ENCODE data around the gene TINCR. TPM values are rescaled to one million over a fixed set of nuclear protein-coding genes. Genes with fewer than 3 reads are reported as not detected.

The TINCR gene
- total and polyA plus RNA-seq, 4 donors: 0.05 to 0.08 TPM; not detected in 2

- H3K36me3 ChIP-seq (ENCODE audit: control insufficient read depth in 4 of 4, insufficient read depth in 3 of 4, low read depth in 1 of 4, low read length in 3 of 4): peaks cover 38 to 84% (median 74%) of the 10 kb centered on the region in 4 donors
- no peak for DNase-seq (ENCODE audit: low spot score)
- 93% methylated on average over 16 of the region's 16 CpGs for WGBS
- H3K4me3 ChIP-seq (ENCODE audit: low read depth in 1 of 3, low read length in 3 of 3): no peak overlapping the region
- H3K4me1 ChIP-seq (ENCODE audit: control insufficient read depth in 4 of 4, insufficient read depth in 4 of 4, low read length in 3 of 4): no peaks in the 10 kb centered on the region
- no peaks in the 10 kb centered on the region for H3K9me3 ChIP-seq (ENCODE audit: control insufficient read depth in 4 of 4, low read length in 3 of 4)
- TF ChIP-seq RAD21 (IDR thresholded peaks at IDR 0.05): no peak
- no peak for TF ChIP-seq TAF1 (conservative IDR thresholded peaks at IDR 0.05)
- TF ChIP-seq GABPA (IDR thresholded peaks at IDR 0.05 in 1 of 2, conservative IDR thresholded peaks at IDR 0.05 in 1 of 2): no peak
- no peak for TF ChIP-seq NR2F2 (IDR thresholded peaks at IDR 0.05)
- TF ChIP-seq MAX (IDR thresholded peaks at IDR 0.05): no peak
- no peak for TF ChIP-seq RXRA (IDR thresholded peaks at IDR 0.05)
- TF ChIP-seq HNF4G (IDR thresholded peaks at IDR 0.05): no peak
- no peak for TF ChIP-seq REST (IDR thresholded peaks at IDR 0.05)
- TF ChIP-seq CTCF (IDR thresholded peaks at IDR 0.05; ENCODE audit: low read depth, low read length, missing input control): no peak
- TF ChIP-seq YY1 (IDR thresholded peaks at IDR 0.05): no peak
- TF ChIP-seq SP1 (IDR thresholded peaks at IDR 0.05): no peak
- TF ChIP-seq EGR1 (IDR thresholded peaks at IDR 0.05; ENCODE audit: low read depth in 2 of 2): no peak
- no peak for TF ChIP-seq FOXA1 (IDR thresholded peaks at IDR 0.05)
- no peaks in the 10 kb centered on the region for H3K27me3 ChIP-seq (ENCODE audit: control insufficient read depth in 4 of 4, insufficient read depth in 4 of 4, low read length in 3 of 4)
- no peak overlapping the region for H3K9ac ChIP-seq (ENCODE audit: low read depth in 1 of 2, low read length in 2 of 2)
- no peak overlapping the region for H3K27ac ChIP-seq (ENCODE audit: low read depth in 1 of 2, low read length in 2 of 2)
Measured at GRCh38 chr19:5607318-5608275, 39.8 kb upstream of the TINCR start.

GRCh38 chr19:5605362-5605761 is 37.6 kb upstream of the TINCR start:
- no peak overlapping the region for H3K9ac ChIP-seq (ENCODE audit: low read depth in 1 of 2, low read length in 2 of 2)
- H3K9me3 ChIP-seq (ENCODE audit: control insufficient read depth in 4 of 4, low read length in 3 of 4): no peaks in the 10 kb centered on the region
- no peaks in the 10 kb centered on the region for H3K4me1 ChIP-seq (ENCODE audit: control insufficient read depth in 4 of 4, insufficient read depth in 4 of 4, low read length in 3 of 4)
- H3K36me3 ChIP-seq (ENCODE audit: control insufficient read depth in 4 of 4, insufficient read depth in 3 of 4, low read depth in 1 of 4, low read length in 3 of 4): peaks cover 33 to 86% (median 74%) of the 10 kb centered on the region in 4 donors
- WGBS: 94% methylated on average over 3 of the region's 3 CpGs
- H3K27ac ChIP-seq (ENCODE audit: low read depth in 1 of 2, low read length in 2 of 2): no peak overlapping the region
- no peak overlapping the region for H3K4me3 ChIP-seq (ENCODE audit: low read depth in 1 of 3, low read length in 3 of 3)
- DNase-seq (ENCODE audit: low spot score): no peak
- H3K27me3 ChIP-seq (ENCODE audit: control insufficient read depth in 4 of 4, insufficient read depth in 4 of 4, low read length in 3 of 4): no peaks in the 10 kb centered on the region
- TF ChIP-seq ATF3 (IDR thresholded peaks at IDR 0.05) (no peak), SP1 (IDR thresholded peaks at IDR 0.05) (no peak), RAD21 (IDR thresholded peaks at IDR 0.05) (no peak), JUND (IDR thresholded peaks at IDR 0.05) (no peak)

All from liver (tissue), 9 donors.